Hepatocyte (in vitro differentiated cells): ENCODE measurements around the gene CBFA2T3. TPM values are rescaled to one million over a fixed set of nuclear protein-coding genes. Genes with fewer than 3 reads are reported as not detected.

Experiments
- DNase-seq: peaks from one replicate; pipeline ENCODE4 v3.0.0-alpha.2; 2016; ENCODE audit warnings: low spot score
- H2AFZ ChIP-seq: fragments of 200-600 bp; sonication (generic); 2 replicates; pipeline ENCODE4 v1.6.0; 2016; ENCODE audit warnings: antibody characterized with exemption, mild to moderate bottlenecking
- H3K27ac ChIP-seq: fragments of 200-600 bp; sonication (generic); 2 replicates; pipeline ENCODE4 v1.5.1; 2016; ENCODE audit warnings: mild to moderate bottlenecking
- H3K27me3 ChIP-seq: fragments of 200-600 bp; sonication (generic); 2 replicates; pipeline ENCODE4 v1.6.1; 2016
- H3K36me3 ChIP-seq: fragments of 200-600 bp; sonication (generic); replicated peaks from 2 replicates; pipeline ENCODE4 v1.5.1; 2016; ENCODE audit warnings: low read depth; ENCODE audit not compliant: insufficient read depth
- H3K4me1 ChIP-seq: fragments of 200-600 bp; sonication (generic); 2 replicates; pipeline ENCODE4 v1.5.1; 2016; ENCODE audit warnings: mild to moderate bottlenecking, moderate library complexity; ENCODE audit not compliant: insufficient read depth
- H3K4me2 ChIP-seq: fragments of 200-600 bp; sonication (generic); 2 replicates; pipeline ENCODE4 v1.6.0; 2016
- H3K4me3 ChIP-seq: fragments of 200-600 bp; sonication (generic); 2 replicates; pipeline ENCODE4 v1.5.1; 2016; ENCODE audit warnings: mild to moderate bottlenecking
- H3K79me2 ChIP-seq: fragments of 200-600 bp; sonication (generic); 2 replicates; pipeline ENCODE4 v1.6.0; 2017; ENCODE audit warnings: mild to moderate bottlenecking
- H3K9me2 ChIP-seq: fragments of 200-600 bp; sonication (generic); replicated peaks from 2 replicates; pipeline ENCODE4 v1.6.0; 2017; ENCODE audit warnings: mild to moderate bottlenecking; ENCODE audit not compliant: insufficient read depth
- H3K9me3 ChIP-seq: fragments of 200-600 bp; sonication (generic); 2 replicates; pipeline ENCODE4 v1.5.1; 2016; ENCODE audit warnings: low read depth, mild to moderate bottlenecking
- H4K20me1 ChIP-seq: fragments of 200-600 bp; sonication (generic); 2 replicates; pipeline ENCODE4 v1.6.0; 2016; ENCODE audit warnings: mild to moderate bottlenecking; ENCODE audit not compliant: insufficient read depth, poor library complexity, severe bottlenecking
- CTCF ChIP-seq: fragments of 200-600 bp; sonication (generic); IDR thresholded peaks from 2 replicates; pipeline ENCODE4 v1.5.1; 2016; ENCODE audit warnings: antibody characterized with exemption, mild to moderate bottlenecking; ENCODE audit not compliant: poor library complexity
- EZH2 ChIP-seq: fragments of 200-600 bp; sonication (generic); IDR thresholded peaks from 2 replicates; pipeline ENCODE4 v1.6.1; 2016; ENCODE audit warnings: antibody characterized with exemption, mild to moderate bottlenecking, borderline replicate concordance
- EZH2phosphoT487 ChIP-seq: fragments of 200-600 bp; sonication (generic); IDR thresholded peaks from one replicate; pipeline ENCODE4 v1.6.1; 2018; ENCODE audit warnings: antibody characterized with exemption, mild to moderate bottlenecking, low read depth, moderate library complexity; ENCODE audit not compliant: unreplicated experiment, severe bottlenecking
- WGBS: methylation state at CpG from one replicate; pipeline ENCODE4 v1.1.6; 2016; ENCODE audit warnings: low lambda C conversion rate; ENCODE audit errors: missing lambda C conversion rate; 5-methylcytosine and 5-hydroxymethylcytosine counted together
- polyA plus RNA-seq: library from polyadenylated mRNA; unstranded; fragments of >200 nt; fragmentation: Nextera tagmentation; extraction: Ambion mirVana; gene quantifications from 2 replicates; pipeline ENCODE4 v1.2.1, GENCODE V29; 2016
- total RNA-seq: library from RNA; depleted of rRNA; stranded (reverse); fragments of >200 nt; gene quantifications from 2 replicates; pipeline ENCODE4 v1.2.3, GENCODE V29; 2014

The CBFA2T3 gene
- total and polyA plus RNA-seq, 2 experiments from 2014 or later, result 0.07 to 1.5 TPM

GRCh38 chr16:88867581-88868246, 109.3 kb downstream of the CBFA2T3 start:
- Histone ChIP-seq H3K27ac (no peak overlapping the region), H3K4me1 (no peaks in the 10 kb centered on the region), H4K20me1 (no peaks in the 10 kb centered on the region), H3K4me3 (no peak overlapping the region), H3K9me2 (no peaks in the 10 kb centered on the region), H3K79me2 (no peaks in the 10 kb centered on the region), H3K4me2 (no peak overlapping the region), H3K36me3 (no peaks in the 10 kb centered on the region), H2AFZ (no peak overlapping the region), H3K27me3 (no peaks in the 10 kb centered on the region), H3K9me3 (no peaks in the 10 kb centered on the region)
- no peak for TF ChIP-seq EZH2phosphoT487
- TF ChIP-seq CTCF, result no peak
- no peak for TF ChIP-seq EZH2
- 86% methylated on average over 12 of the region's 24 CpGs for WGBS
- DNase-seq, result no peak

- no peak for TF ChIP-seq EZH2phosphoT487
- no peak for TF ChIP-seq EZH2
- no peak for TF ChIP-seq CTCF
- no peaks in the 10 kb centered on the region for H3K27me3 ChIP-seq
- H3K4me3 ChIP-seq, result no peak within 1 kb of the TSS
- no peaks in the 10 kb centered on the region for H3K79me2 ChIP-seq
- no peaks in the 10 kb centered on the region for H4K20me1 ChIP-seq
- WGBS, result 78% methylated on average over 17 of the region's 20 CpGs
- no peak for DNase-seq
- no peak within 1 kb of the TSS for H2AFZ ChIP-seq
- no peak within 1 kb of the TSS for H3K4me2 ChIP-seq
- no peaks in the 10 kb centered on the region for H3K9me3 ChIP-seq
- no peaks in the 10 kb centered on the region for H3K4me1 ChIP-seq
- no peaks in the 10 kb centered on the region for H3K36me3 ChIP-seq
- H3K9me2 ChIP-seq, result no peaks in the 10 kb centered on the region
- H3K27ac ChIP-seq, result no peak within 1 kb of the TSS
These were observed 110.7 kb downstream of the CBFA2T3 start, which contains the start of gene PABPN1L for GRCh38 chr16:88866151-88866920. Gene PABPN1L (minus strand): TSS chr16:88866660. CDS start chr16:88866606, 54 bp downstream.

- H2AFZ ChIP-seq, result no peak overlapping the region
- no peaks in the 10 kb centered on the region for H3K4me1 ChIP-seq
- H3K9me3 ChIP-seq, result no peaks in the 10 kb centered on the region
- H3K4me3 ChIP-seq, result no peak overlapping the region
- H3K9me2 ChIP-seq, result no peaks in the 10 kb centered on the region
- no peak overlapping the region for H3K27ac ChIP-seq
- no peaks in the 10 kb centered on the region for H3K79me2 ChIP-seq
- no peak overlapping the region for H3K4me2 ChIP-seq
- no peaks in the 10 kb centered on the region for H3K36me3 ChIP-seq
- H4K20me1 ChIP-seq, result no peaks in the 10 kb centered on the region
- DNase-seq, result no peak
- WGBS, result 90% methylated on average over 15 of the region's 15 CpGs
- H3K27me3 ChIP-seq, result no peaks in the 10 kb centered on the region
- TF ChIP-seq EZH2phosphoT487 (no peak), CTCF (no peak), EZH2 (no peak)
These were observed 111.3 kb downstream of the CBFA2T3 start for GRCh38 chr16:88865742-88866141.
